Heart left ventricle (tissue), 16 donors: ENCODE measurements around the gene SLCO3A1. TPM values are rescaled to one million over a fixed set of nuclear protein-coding genes. Genes with fewer than 3 reads are reported as not detected.

ENCODE experiments used
- ATAC-seq, 4 donors: fragments of 200-7000 bp; cut with Tn5 transposase; one replicate each; pipeline ENCODE4 v1.9.1; 2020 to 2022; ENCODE audit warnings: moderate library complexity in 4 of 4, mild to moderate bottlenecking in 3 of 4, moderate number of reproducible peaks in 1 of 4
- DNase-seq, 5 donors: peaks; one replicate each; pipeline ENCODE4 v3.0.0-alpha.2; 2020
- H3K27ac ChIP-seq, 12 donors: fragments of 200-600 bp; sonication (generic) in 4 of 12; one replicate each; pipeline versions ENCODE4 v1.5.0 to v1.8.0; 2016 to 2022; ENCODE audit warnings: mild to moderate bottlenecking in 2 of 12
- H3K27me3 ChIP-seq, 9 donors: fragments of 200-600 bp; sonication (generic) in 2 of 9; one replicate each; pipeline versions ENCODE4 v1.5.1 to v1.8.0; 2016 to 2022; ENCODE audit warnings: mild to moderate bottlenecking in 3 of 9
- H3K36me3 ChIP-seq, 9 donors: fragments of 200-600 bp; sonication (generic) in 2 of 9; one replicate each; pipeline versions ENCODE4 v1.5.0 to v1.8.0; 2018 to 2022; ENCODE audit warnings: mild to moderate bottlenecking in 2 of 9
- H3K4me1 ChIP-seq, 12 donors: fragments of 200-600 bp; sonication (generic) in 4 of 12; one replicate each; pipeline versions ENCODE4 v1.5.0 to v1.8.0; 2016 to 2022; ENCODE audit warnings: mild to moderate bottlenecking in 3 of 12
- H3K4me3 ChIP-seq, 12 donors: fragments of 200-600 bp; sonication (generic) in 4 of 12; one replicate each; pipeline versions ENCODE4 v1.5.0 to v1.8.0; 2017 to 2022; ENCODE audit warnings: mild to moderate bottlenecking in 9 of 12, moderate library complexity in 4 of 12
- H3K9me3 ChIP-seq, 12 donors: fragments of 200-600 bp; sonication (generic) in 4 of 12; one replicate each; pipeline versions ENCODE4 v1.5.0 to v1.8.0; 2016 to 2022; ENCODE audit warnings: mild to moderate bottlenecking in 1 of 12
- CTCF ChIP-seq, 12 donors: fragments of 200-600 bp; sonication (generic) in 4 of 12; IDR thresholded peaks; one replicate each; pipeline versions ENCODE4 v1.5.0 to v1.8.0; 2018 to 2022; ENCODE audit warnings: antibody characterized with exemption in 12 of 12, mild to moderate bottlenecking in 5 of 12
- POLR2A ChIP-seq, 2 donors: fragments of 450-650 bp; IDR thresholded peaks; one replicate each; pipeline ENCODE4 v1.6.1; 2017; ENCODE audit warnings: antibody characterized with exemption in 2 of 2, mild to moderate bottlenecking in 2 of 2, moderate library complexity in 2 of 2
- WGBS, 4 donors: extraction: QIAGEN DNeasy Blood & Tissue Kit in 2 of 4; methylation state at CpG; one replicate each; pipeline versions ENCODE4 v1.1.5 to v1.1.7; 2013 to 2018; 5-methylcytosine and 5-hydroxymethylcytosine counted together
- intact Hi-C, 10 donors: fragments of 100-400 bp; cut with DNase I; formaldehyde crosslinking; loops; one replicate each; pipeline versions ENCODE4 v1.11.1 to v1.14.2; 2022
- polyA plus RNA-seq, 2 donors: library from polyadenylated mRNA; stranded (reverse); fragments of 200-250 nt; gene quantifications; one replicate each; pipeline ENCODE4 v1.2.3, GENCODE V29; 2013
- total RNA-seq, 9 donors: library from RNA; depleted of rRNA in 2 of 9; stranded (reverse); fragments of >200 nt in 2 of 9; fragmentation: NEBNext Ultra II Directional in 3 of 9; extraction: Animal tissue kit (Norgen Biotek cat#: 25700) in 3 of 9; gene quantifications; one replicate each; pipeline versions ENCODE4 v1.1.0 to v1.2.4, GENCODE V29; 2016 to 2023
- donor health status: ischemic (EF 13 %, LVEDD 7.1; RV severe dilation, severe dysfunction).
- donor health status: healthy with polysubstance abuse.
- donor health status: DM: no; HTN: yes; CAD: no.
- donor health status: DM: no; HTN: no; CAD: no.
- donor health status: ischemic (EF 25% LVEDD 6.9; RV normal size, moderate dysfunction).
- donor health status: ischemic (EF 25% LVEDD 5.7; RV mildly dilated, moderate dysfunction).
- donor health status: healthy.
- donor health status: DM: yes; HTN: yes; CAD: no.
- donor health status: ischemic (EF 35%, LVEDD 5.7; RV mildly dilated, moderate dysfunction).
- donor health status: nonischemic (EF 11% LVEDD 7.7; RV severe dilation, severe dysfunction).
- donor health status: DM: yes; HTN: yes; CAD: no.
- donor health status: PGD.
- donor health status: ischemic (EF 29% LVEDD 5.4; RV normal size, mild dysfunction).
- donor health status: nonischemic (EF 23%, LVEDD 6.1; RV moderate dilation, normal function).

Gene SLCO3A1
- total and polyA plus RNA-seq, 11 donors = 26.3 to 64.2 (median 50.2) TPM

- Histone ChIP-seq H3K4me3 (no peak overlapping the region), H3K4me1 (peaks cover 0 to 79% (median 66%) of the 10 kb centered on the region in 12 donors), H3K9me3 (no peaks in the 10 kb centered on the region), H3K27me3 (no peaks in the 10 kb centered on the region), H3K36me3 (no peaks in the 10 kb centered on the region), H3K27ac (peak overlapping the region in 4 of 12 donors; percentile 1 to 25 (median 6))
- ATAC-seq = peak in 1 of 4 donors; percentile 32
- intact Hi-C loops = no loop called here
- 66 to 77% (median 74%) methylated on average over 8 of the region's 8 CpGs for WGBS, 4 donors
- DNase-seq = no peak
- TF ChIP-seq POLR2A (IDR thresholded peaks at IDR 0.05) = no peak
- no peak for TF ChIP-seq CTCF (IDR thresholded peaks at IDR 0.05)
Observed at GRCh38 chr15:91967935-91968606, 114.6 kb downstream of the SLCO3A1 start.

- DNase-seq = no peak
- H3K36me3 ChIP-seq = no peaks in the 10 kb centered on the region
- TF ChIP-seq CTCF (IDR thresholded peaks at IDR 0.05) = peak in 2 of 12 donors; percentile 4 to 9
- no peak for TF ChIP-seq POLR2A (IDR thresholded peaks at IDR 0.05)
- peaks cover under 1 to 82% (median 71%) of the 10 kb centered on the region in 12 donors for H3K4me1 ChIP-seq
- ATAC-seq = no peak
- peak overlapping the region in 3 of 12 donors; percentile 1 to 59 (median 20) for H3K27ac ChIP-seq
- intact Hi-C loops = no loop called here
- H3K9me3 ChIP-seq = no peaks in the 10 kb centered on the region
- no peak overlapping the region for H3K4me3 ChIP-seq
- 94 to 97% (median 95%) methylated on average over 14 of the region's 14 CpGs for WGBS, 4 donors
- H3K27me3 ChIP-seq = no peaks in the 10 kb centered on the region
Observed at GRCh38 chr15:91968610-91969009, 115.1 kb downstream of the SLCO3A1 start.

GRCh38 chr15:91970142-91970541 is 116.6 kb downstream of the SLCO3A1 start:
- TF ChIP-seq CTCF (IDR thresholded peaks at IDR 0.05) (no peak), POLR2A (IDR thresholded peaks at IDR 0.05) (no peak)
- Histone ChIP-seq H3K27me3 (no peaks in the 10 kb centered on the region), H3K27ac (peak overlapping the region in 10 of 12 donors; percentile 35 to 72 (median 57)), H3K9me3 (no peaks in the 10 kb centered on the region), H3K4me1 (peaks cover 4 to 85% (median 75%) of the 10 kb centered on the region in 12 donors), H3K4me3 (no peak overlapping the region), H3K36me3 (no peaks in the 10 kb centered on the region)
- intact Hi-C loops = loop anchor here in 6 of 10 donors (5.0 to 10.0 kb wide), 9 partner anchors 37 to 115 kb away; partner anchors contain the start of gene SLCO3A1 (in 2 of the 6)
- DNase-seq = peak; percentile 63 to 88 (median 81)
- 16 to 28% (median 25%) methylated on average over 5 to 7 of the region's 7 CpGs for WGBS, 4 donors
- ATAC-seq = peak; percentile 81 to 87 (median 83)

GRCh38 chr15:91973481-91973880 is 120.0 kb downstream of the SLCO3A1 start:
- peak in 3 of 4 donors; percentile 41 to 46 (median 43) for ATAC-seq
- WGBS, 4 donors = 31 to 46% (median 36%) methylated on average over 9 of the region's 9 CpGs
- intact Hi-C loops = loop anchor here in 6 of 10 donors (5.0 to 10.0 kb wide), 9 partner anchors 34 to 119 kb away; partner anchors contain the start of gene SLCO3A1 (in 2 of the 6)

More at GRCh38 chr15:91973481-91973880, 120.0 kb downstream of the SLCO3A1 start:
- peak overlapping the region in 1 of 12 donors; percentile 4 for H3K27ac ChIP-seq
- DNase-seq = peak in 1 of 5 donors; percentile 33
- no peaks in the 10 kb centered on the region for H3K27me3 ChIP-seq
- no peaks in the 10 kb centered on the region for H3K9me3 ChIP-seq
- peak in 9 of 12 donors; percentile 16 to 59 (median 35) for TF ChIP-seq CTCF (IDR thresholded peaks at IDR 0.05)
- no peak for TF ChIP-seq POLR2A (IDR thresholded peaks at IDR 0.05)
- H3K4me3 ChIP-seq = no peak overlapping the region
- H3K4me1 ChIP-seq = peaks cover 4 to 81% (median 49%) of the 10 kb centered on the region in 12 donors
- no peaks in the 10 kb centered on the region for H3K36me3 ChIP-seq
